ENCODE measurements around the gene DPP4. TPM values are rescaled to one million over a fixed set of nuclear protein-coding genes. Genes with fewer than 3 reads are reported as not detected.

DPP4 gene
- total RNA-seq, 4 donors from 2014 or later: 1.6 to 5.3 (median 3.8) TPM

DNA sequence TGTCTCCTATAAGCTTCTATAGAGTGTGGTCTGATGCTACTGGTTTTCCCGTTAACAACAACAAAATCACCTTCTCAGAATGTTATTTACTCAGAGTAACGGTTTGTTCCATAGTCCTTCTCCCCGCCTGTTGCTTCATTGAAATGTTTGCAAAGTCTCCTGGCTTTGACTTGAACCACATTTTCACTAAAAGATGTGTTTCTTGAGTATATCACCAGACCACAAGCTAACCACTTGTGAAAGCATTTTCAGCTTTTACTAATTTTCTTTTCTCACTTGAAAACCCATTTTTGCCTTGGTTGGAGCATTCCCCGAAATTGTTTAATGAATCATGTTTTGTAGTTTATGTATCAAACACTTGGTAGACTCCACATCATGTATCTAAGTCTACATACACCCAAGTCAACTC, 121.2 kb downstream of the DPP4 start:
- Histone ChIP-seq H3K4me1 (no peaks in the 10 kb centered on the region), H3K36me3 (no peaks in the 10 kb centered on the region), H3K4me3 (no peak overlapping the region), H3K27ac (no peak overlapping the region), H3K27me3 (peaks cover 4% of the 10 kb centered on the region), H3K9me3 (no peaks in the 10 kb centered on the region)
- no peak for DNase-seq (ENCODE audit: low spot score in 2 of 2)
- TF ChIP-seq POLR2AphosphoS5 (IDR thresholded peaks at IDR 0.05) (no peak), EP300 (IDR thresholded peaks at IDR 0.05) (no peak), POLR2A (IDR thresholded peaks at IDR 0.05) (no peak)
- TF ChIP-seq, protein P1, sequence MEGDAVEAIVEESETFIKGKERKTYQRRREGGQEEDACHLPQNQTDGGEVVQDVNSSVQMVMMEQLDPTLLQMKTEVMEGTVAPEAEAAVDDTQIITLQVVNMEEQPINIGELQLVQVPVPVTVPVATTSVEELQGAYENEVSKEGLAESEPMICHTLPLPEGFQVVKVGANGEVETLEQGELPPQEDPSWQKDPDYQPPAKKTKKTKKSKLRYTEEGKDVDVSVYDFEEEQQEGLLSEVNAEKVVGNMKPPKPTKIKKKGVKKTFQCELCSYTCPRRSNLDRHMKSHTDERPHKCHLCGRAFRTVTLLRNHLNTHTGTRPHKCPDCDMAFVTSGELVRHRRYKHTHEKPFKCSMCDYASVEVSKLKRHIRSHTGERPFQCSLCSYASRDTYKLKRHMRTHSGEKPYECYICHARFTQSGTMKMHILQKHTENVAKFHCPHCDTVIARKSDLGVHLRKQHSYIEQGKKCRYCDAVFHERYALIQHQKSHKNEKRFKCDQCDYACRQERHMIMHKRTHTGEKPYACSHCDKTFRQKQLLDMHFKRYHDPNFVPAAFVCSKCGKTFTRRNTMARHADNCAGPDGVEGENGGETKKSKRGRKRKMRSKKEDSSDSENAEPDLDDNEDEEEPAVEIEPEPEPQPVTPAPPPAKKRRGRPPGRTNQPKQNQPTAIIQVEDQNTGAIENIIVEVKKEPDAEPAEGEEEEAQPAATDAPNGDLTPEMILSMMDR (IDR thresholded peaks at IDR 0.05): no peak
- WGBS: 84% methylated on average over 4 of the region's 4 CpGs

DNA sequence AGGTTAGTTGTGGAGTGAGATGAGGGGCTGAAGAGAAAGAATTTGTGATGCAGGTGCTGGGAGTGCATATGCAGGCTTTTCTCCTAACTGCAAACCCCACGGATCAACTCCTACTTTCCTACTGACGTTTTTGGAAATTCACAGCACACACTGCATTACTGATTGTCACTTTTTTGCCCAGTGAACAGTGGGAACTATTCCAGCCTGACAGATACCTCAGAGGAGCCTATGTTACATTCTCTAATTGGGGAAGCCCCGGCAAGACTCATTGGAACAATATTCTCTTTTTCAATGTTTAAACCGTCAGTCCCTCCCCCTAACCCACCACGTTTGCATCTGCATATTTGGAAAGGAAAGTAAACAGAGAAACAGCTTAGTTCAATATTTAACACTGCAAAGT, 126.2 kb downstream of the DPP4 start:
- Histone ChIP-seq H3K27me3 (peaks cover 4% of the 10 kb centered on the region), H3K4me3 (no peak overlapping the region), H3K27ac (no peak overlapping the region), H3K9me3 (no peaks in the 10 kb centered on the region), H3K36me3 (no peaks in the 10 kb centered on the region), H3K4me1 (no peaks in the 10 kb centered on the region)
- TF ChIP-seq, protein P1 (IDR thresholded peaks at IDR 0.05): no peak
- no peak for TF ChIP-seq EP300 (IDR thresholded peaks at IDR 0.05)
- no peak for TF ChIP-seq POLR2AphosphoS5 (IDR thresholded peaks at IDR 0.05)
- no peak for TF ChIP-seq POLR2A (IDR thresholded peaks at IDR 0.05)
- 33% methylated on average over 5 of the region's 5 CpGs for WGBS
- DNase-seq (ENCODE audit: low spot score in 2 of 2): no peak

DNA sequence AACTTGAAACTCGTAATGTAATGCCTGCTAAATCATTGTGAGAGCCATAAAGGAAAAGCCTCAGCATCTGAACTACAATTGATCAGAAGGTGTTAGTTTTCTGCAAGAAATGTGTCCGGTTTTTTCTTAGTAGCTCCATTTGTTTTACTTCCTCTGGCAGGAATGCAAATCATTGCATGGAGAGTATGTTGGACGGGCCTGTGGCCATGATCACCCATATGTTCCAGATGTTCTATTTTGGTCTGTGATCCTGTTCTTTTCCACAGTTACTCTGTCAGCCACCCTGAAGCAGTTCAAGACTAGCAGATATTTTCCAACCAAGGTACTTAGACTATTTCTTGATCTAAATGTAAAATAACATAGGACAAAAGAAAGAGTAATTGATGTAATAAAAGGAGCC, 126.6 kb downstream of the DPP4 start:
- Histone ChIP-seq H3K27me3 (peaks cover 4% of the 10 kb centered on the region), H3K27ac (no peak overlapping the region), H3K36me3 (no peaks in the 10 kb centered on the region), H3K4me1 (no peaks in the 10 kb centered on the region), H3K4me3 (no peak overlapping the region), H3K9me3 (no peaks in the 10 kb centered on the region)
- 67% methylated on average over 3 of the region's 3 CpGs for WGBS
- TF ChIP-seq, protein P1 (IDR thresholded peaks at IDR 0.05): no peak
- TF ChIP-seq POLR2A (IDR thresholded peaks at IDR 0.05) (no peak), EP300 (IDR thresholded peaks at IDR 0.05) (no peak), POLR2AphosphoS5 (IDR thresholded peaks at IDR 0.05) (no peak)
- DNase-seq (ENCODE audit: low spot score in 2 of 2): no peak

DNA sequence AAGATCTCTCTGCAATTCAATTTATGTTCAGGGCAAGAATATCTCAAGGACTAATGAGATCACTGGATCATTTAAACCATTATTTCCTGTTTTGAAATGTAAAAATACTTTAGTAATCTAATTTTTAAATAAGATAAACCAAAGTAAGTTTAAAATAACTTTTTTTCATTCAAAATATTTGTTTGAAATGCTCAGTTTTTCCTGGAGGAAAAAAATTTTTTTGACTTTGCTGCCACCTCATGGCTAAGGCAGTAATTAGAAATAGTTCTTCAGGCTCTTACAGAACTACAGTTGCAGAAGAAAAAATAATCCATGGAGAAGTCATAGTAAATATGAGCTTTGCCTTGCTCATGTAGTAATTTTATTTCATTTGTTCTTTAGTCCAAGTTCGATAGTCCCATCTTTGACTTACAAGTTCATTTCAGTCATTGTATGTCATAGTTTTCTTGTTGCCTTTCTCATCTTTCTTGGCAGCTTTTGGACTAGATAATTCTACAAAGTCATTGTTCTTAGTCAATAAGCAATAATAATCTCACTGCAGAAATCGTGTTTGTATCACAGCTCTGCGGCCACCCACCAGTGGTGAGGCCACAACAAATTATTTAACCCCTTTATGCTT, 127.4 kb downstream of the DPP4 start:
- no peak for DNase-seq (ENCODE audit: low spot score in 2 of 2)
- Histone ChIP-seq H3K36me3 (no peaks in the 10 kb centered on the region), H3K27ac (no peak overlapping the region), H3K4me1 (no peaks in the 10 kb centered on the region), H3K9me3 (no peaks in the 10 kb centered on the region), H3K4me3 (no peak overlapping the region), H3K27me3 (peaks cover 4% of the 10 kb centered on the region)
- WGBS: 21% methylated on average over 3 of the region's 3 CpGs
- TF ChIP-seq EP300 (IDR thresholded peaks at IDR 0.05): no peak
- TF ChIP-seq, protein P1 (IDR thresholded peaks at IDR 0.05): peak in 1 of 2 donors; percentile 32

DNA sequence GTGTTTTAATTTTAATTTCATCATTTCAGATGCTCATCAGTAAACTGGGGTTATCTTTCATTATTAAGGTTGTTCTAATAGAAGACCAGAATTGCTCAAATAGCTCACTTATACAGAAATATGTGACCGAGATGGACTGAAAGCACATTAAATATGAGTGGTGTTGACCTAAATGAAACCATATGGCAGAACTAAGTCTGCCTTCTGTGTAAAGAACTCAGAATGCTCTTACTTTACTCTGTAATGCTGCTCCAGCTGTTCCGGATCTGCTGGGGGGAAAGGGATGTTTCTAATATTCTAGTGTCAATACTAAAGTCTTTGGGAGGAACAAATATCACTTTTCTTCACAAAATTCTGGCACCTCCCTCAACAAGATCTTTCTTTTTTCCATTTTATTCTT, 131.0 kb downstream of the DPP4 start:
- Histone ChIP-seq H3K4me1 (no peaks in the 10 kb centered on the region), H3K9me3 (no peaks in the 10 kb centered on the region), H3K4me3 (no peak overlapping the region), H3K27ac (no peak overlapping the region), H3K36me3 (no peaks in the 10 kb centered on the region), H3K27me3 (peaks cover 5% of the 10 kb centered on the region)
- DNase-seq (ENCODE audit: low spot score in 2 of 2): no peak
- WGBS: 48% methylated on average over 2 of the region's 2 CpGs
- TF ChIP-seq POLR2AphosphoS5 (IDR thresholded peaks at IDR 0.05): no peak
- TF ChIP-seq, protein P1 (IDR thresholded peaks at IDR 0.05): no peak
- TF ChIP-seq EP300 (IDR thresholded peaks at IDR 0.05): no peak
- no peak for TF ChIP-seq POLR2A (IDR thresholded peaks at IDR 0.05)

Other genes starting within 250 kb of the DPP4 start
- gene GCG, start 78.0 kb upstream of the DPP4 start, total RNA-seq: not detected
- 1 to 10 TPM; 1.8 to 4.5 (median 2.8) TPM for gene FAP, start 169.2 kb upstream of the DPP4 start, total RNA-seq
- 10 to 100 TPM in 3 of 4 donors, 1 to 10 TPM in 1; 8.7 to 20.7 (median 16.2) TPM for gene IFIH1, start 244.5 kb upstream of the DPP4 start, total RNA-seq